Common myeloid progenitor, CD34-positive (primary cell): ENCODE results near the gene NUAK1.

Experiments
- CTCF ChIA-PET: fragments of 350-600 bp; sonication (Branson Sonifier 250); formaldehyde crosslinking; loops from one replicate; lab custom pipeline; 2021; ENCODE audit warnings: antibody characterized with exemption; lab: Charles Lee
- POLR2A ChIA-PET: fragments of 350-600 bp; sonication (Branson Sonifier 250); formaldehyde crosslinking; loops from one replicate; lab custom pipeline; 2021; ENCODE audit warnings: antibody characterized with exemption; lab: Charles Lee
- DNase-seq, 3 donors: peaks; one replicate each; pipeline versions ENCODE4 v3.0.0 to v3.0.0-alpha.2; 2013
- H3K27ac ChIP-seq, 2 experiments: 1 replicate in 1 of 2; 2 replicates in 1 of 2; pipeline ENCODE4 v1.7.0; 2013; ENCODE audit warnings: inconsistent platforms in 2 of 2, low read length in 2 of 2, mild to moderate bottlenecking in 2 of 2, low read depth in 1 of 2, moderate library complexity in 1 of 2; ENCODE audit not compliant: severe bottlenecking in 2 of 2, insufficient read depth in 1 of 2, poor library complexity in 1 of 2
- H3K27me3 ChIP-seq, 5 experiments: replicated peaks in 2 of 5; 1 replicate in 3 of 5; 2 replicates in 2 of 5; pipeline versions ENCODE4 v1.6.1 to v1.7.0; 2013; ENCODE audit warnings: low read length in 4 of 5, mild to moderate bottlenecking in 2 of 5, moderate library complexity in 2 of 5, inconsistent platforms in 1 of 5; ENCODE audit not compliant: insufficient read depth in 5 of 5, control insufficient read depth in 4 of 5
- H3K36me3 ChIP-seq, 4 experiments: 1 replicate in 2 of 4; 2 replicates in 2 of 4; pipeline versions ENCODE4 v1.6.1 to v1.7.0; 2013; ENCODE audit warnings: low read length in 3 of 4, control low read depth in 1 of 4, mild to moderate bottlenecking in 1 of 4; ENCODE audit not compliant: control insufficient read depth in 4 of 4, insufficient read depth in 4 of 4
- H3K4me1 ChIP-seq, 4 experiments: 1 replicate in 3 of 4; 2 replicates in 1 of 4; pipeline versions ENCODE4 v1.6.1 to v1.7.1; 2013; ENCODE audit warnings: low read length in 3 of 4, mild to moderate bottlenecking in 3 of 4, control low read depth in 1 of 4, inconsistent platforms in 1 of 4, moderate library complexity in 1 of 4; ENCODE audit not compliant: control insufficient read depth in 4 of 4, insufficient read depth in 4 of 4; ENCODE audit errors: control extremely low read depth in 1 of 4
- H3K4me3 ChIP-seq, 7 experiments: 1 replicate in 4 of 7; 2 replicates in 3 of 7; pipeline versions ENCODE4 v1.5.1 to v1.7.0; 2013; ENCODE audit warnings: mild to moderate bottlenecking in 7 of 7, low read length in 6 of 7, moderate library complexity in 6 of 7, inconsistent platforms in 2 of 7, low read depth in 2 of 7, control low read depth in 1 of 7; ENCODE audit not compliant: insufficient read depth in 4 of 7, control insufficient read depth in 1 of 7; ENCODE audit errors: extremely low read depth in 1 of 7
- H3K9me3 ChIP-seq, 5 experiments: 1 replicate in 4 of 5; 2 replicates in 1 of 5; pipeline versions ENCODE4 v1.6.1 to v1.7.1; 2013; ENCODE audit warnings: low read length in 4 of 5, mild to moderate bottlenecking in 2 of 5, inconsistent platforms in 1 of 5, low read depth in 1 of 5, moderate library complexity in 1 of 5; ENCODE audit not compliant: control insufficient read depth in 4 of 5, insufficient read depth in 2 of 5; ENCODE audit errors: control extremely low read depth in 1 of 5
- WGBS: methylation state at CpG from one replicate; pipeline ENCODE4 v1.1.5; 2013; ENCODE audit not compliant: insufficient coverage; 5-methylcytosine and 5-hydroxymethylcytosine counted together

Gene NUAK1

GRCh38 chr12:106054049-106054448, 84.7 kb downstream of the NUAK1 start:
- no peak for DNase-seq
- POLR2A ChIA-PET = no interaction called here
- H3K4me1 ChIP-seq = no peaks in the 10 kb centered on the region
- H3K9me3 ChIP-seq = peaks cover 0 to 7% (median 0%) of the 10 kb centered on the region in 5 experiments
- no peak overlapping the region for H3K27ac ChIP-seq
- H3K4me3 ChIP-seq = no peak overlapping the region
- CTCF ChIA-PET = interaction anchor here (0.6 kb wide), 1 partner anchor 56 kb away, joined by 3 read pairs; no protein-coding TSS in a partner anchor
- peaks cover 0 to 4% (median 2%) of the 10 kb centered on the region in 5 experiments for H3K27me3 ChIP-seq
- no peaks in the 10 kb centered on the region for H3K36me3 ChIP-seq

GRCh38 chr12:106051853-106052531, 86.8 kb downstream of the NUAK1 start:
- Histone ChIP-seq H3K4me1 (no peaks in the 10 kb centered on the region), H3K9me3 (peaks cover 0 to 7% (median 0%) of the 10 kb centered on the region in 5 experiments), H3K4me3 (no peak overlapping the region), H3K27me3 (peaks cover 0 to 11% (median 2%) of the 10 kb centered on the region in 5 experiments), H3K36me3 (no peaks in the 10 kb centered on the region), H3K27ac (no peak overlapping the region)
- POLR2A ChIA-PET = no interaction called here
- CTCF ChIA-PET = no interaction called here
- 94% methylated on average over 2 of the region's 6 CpGs for WGBS
- no peak for DNase-seq

- Histone ChIP-seq H3K4me1 (no peaks in the 10 kb centered on the region), H3K9me3 (no peaks in the 10 kb centered on the region), H3K4me3 (no peak overlapping the region), H3K27ac (no peak overlapping the region), H3K36me3 (no peaks in the 10 kb centered on the region), H3K27me3 (peaks cover 2 to 11% (median 2%) of the 10 kb centered on the region in 5 experiments)
- no peak for DNase-seq
- CTCF ChIA-PET = no interaction called here
- POLR2A ChIA-PET = no interaction called here
- WGBS = 100% methylated on average over 5 of the region's 5 CpGs
Observed at GRCh38 chr12:106049546-106049945, 89.2 kb downstream of the NUAK1 start.

- H3K4me3 ChIP-seq = no peak overlapping the region
- ChIA-PET POLR2A (no interaction called here), CTCF (no interaction called here)
- H3K9me3 ChIP-seq = no peaks in the 10 kb centered on the region
- no peaks in the 10 kb centered on the region for H3K36me3 ChIP-seq
- 100% methylated on average over 9 of the region's 9 CpGs for WGBS
- no peaks in the 10 kb centered on the region for H3K4me1 ChIP-seq
- peaks cover 2 to 11% (median 2%) of the 10 kb centered on the region in 5 experiments for H3K27me3 ChIP-seq
- H3K27ac ChIP-seq = no peak overlapping the region
- DNase-seq = no peak
Observed at GRCh38 chr12:106049105-106049504, 89.6 kb downstream of the NUAK1 start.

GRCh38 chr12:106048676-106049075, 90.1 kb downstream of the NUAK1 start:
- Histone ChIP-seq H3K27ac (no peak overlapping the region), H3K4me1 (no peaks in the 10 kb centered on the region), H3K4me3 (no peak overlapping the region), H3K9me3 (no peaks in the 10 kb centered on the region), H3K36me3 (no peaks in the 10 kb centered on the region), H3K27me3 (peaks cover 2 to 11% (median 2%) of the 10 kb centered on the region in 5 experiments)
- CTCF ChIA-PET = no interaction called here
- no peak for DNase-seq
- WGBS = 72% methylated on average over 3 of the region's 6 CpGs
- POLR2A ChIA-PET = no interaction called here

- CTCF ChIA-PET = no interaction called here
- Histone ChIP-seq H3K36me3 (no peaks in the 10 kb centered on the region), H3K9me3 (no peaks in the 10 kb centered on the region), H3K4me1 (no peaks in the 10 kb centered on the region), H3K27ac (no peak overlapping the region), H3K27me3 (peaks cover 2 to 11% (median 2%) of the 10 kb centered on the region in 5 experiments), H3K4me3 (no peak overlapping the region)
- DNase-seq = no peak
- 89% methylated on average over 1 of the region's 1 CpG for WGBS
- POLR2A ChIA-PET = no interaction called here
Observed at GRCh38 chr12:106048016-106048415, 90.7 kb downstream of the NUAK1 start.

- Histone ChIP-seq H3K4me3 (no peak overlapping the region), H3K27ac (no peak overlapping the region), H3K27me3 (peaks cover 2 to 11% (median 2%) of the 10 kb centered on the region in 5 experiments), H3K4me1 (no peaks in the 10 kb centered on the region), H3K9me3 (no peaks in the 10 kb centered on the region), H3K36me3 (no peaks in the 10 kb centered on the region)
- 92% methylated on average over 2 of the region's 2 CpGs for WGBS
- CTCF ChIA-PET = no interaction called here
- DNase-seq = no peak
- POLR2A ChIA-PET = no interaction called here
Observed at GRCh38 chr12:106046947-106047346, 91.8 kb downstream of the NUAK1 start.
